Skeletal muscle satellite cell (primary cell): ENCODE data around the gene RSBN1L.
"Not testable (repeated sequence)": the region's sequence is repeated elsewhere in the genome, so short reads cannot be mapped to it uniquely, and the experiment has no call there.

Source experiments
- H3K27me3 ChIP-seq: 2 replicates; pipeline ENCODE4 v1.7.0; 2013; ENCODE audit warnings: low read length; ENCODE audit not compliant: control insufficient read depth, insufficient read depth
- H3K36me3 ChIP-seq: 2 replicates; pipeline ENCODE4 v1.7.0; 2013; ENCODE audit warnings: mild to moderate bottlenecking, control low read depth, low read length; ENCODE audit not compliant: insufficient read depth
- H3K4me1 ChIP-seq: 2 replicates; pipeline ENCODE4 v1.7.0; 2013; ENCODE audit warnings: low read length; ENCODE audit not compliant: control insufficient read depth, insufficient read depth
- H3K4me2 ChIP-seq: 2 replicates; pipeline ENCODE4 v1.7.0; 2013; ENCODE audit warnings: mild to moderate bottlenecking, low read length
- H3K4me3 ChIP-seq: 2 replicates; pipeline ENCODE4 v1.7.0; 2013; ENCODE audit warnings: low read length
- H3K9ac ChIP-seq: 2 replicates; pipeline ENCODE4 v1.7.0; 2013; ENCODE audit warnings: mild to moderate bottlenecking, low read depth, low read length, moderate library complexity
- H3K9me3 ChIP-seq: replicated peaks from 2 replicates; pipeline ENCODE4 v1.7.0; 2013; ENCODE audit warnings: mild to moderate bottlenecking, control low read depth, low read length

RSBN1L gene

DNA sequence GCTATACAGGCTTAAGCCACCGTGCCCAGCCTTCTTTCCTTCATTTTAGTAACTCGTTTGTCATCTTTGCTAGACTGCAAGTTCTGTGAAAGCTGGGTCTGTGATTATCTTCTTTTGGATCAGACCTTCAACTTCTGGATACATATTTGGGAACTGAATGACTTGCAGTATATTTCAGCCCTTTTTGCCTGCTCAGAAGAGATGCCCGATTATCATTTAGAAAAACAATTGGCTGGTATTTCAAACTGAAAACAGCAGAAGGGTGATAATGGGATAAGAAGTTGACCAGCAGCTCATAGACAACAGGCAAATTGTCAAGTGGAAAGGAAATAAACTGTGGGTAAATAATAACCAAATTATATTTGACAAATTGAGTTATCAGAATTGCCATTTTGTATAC lies 14.6 kb downstream of the RSBN1L start:
- H3K36me3 ChIP-seq = no peaks in the 10 kb centered on the region
- H3K4me2 ChIP-seq = no peak overlapping the region
- H3K9ac ChIP-seq = no peak overlapping the region
- H3K9me3 ChIP-seq = no peaks in the 10 kb centered on the region
- H3K4me3 ChIP-seq = no peak overlapping the region
- H3K27me3 ChIP-seq = no peaks in the 10 kb centered on the region
- H3K4me1 ChIP-seq = no peaks in the 10 kb centered on the region

DNA sequence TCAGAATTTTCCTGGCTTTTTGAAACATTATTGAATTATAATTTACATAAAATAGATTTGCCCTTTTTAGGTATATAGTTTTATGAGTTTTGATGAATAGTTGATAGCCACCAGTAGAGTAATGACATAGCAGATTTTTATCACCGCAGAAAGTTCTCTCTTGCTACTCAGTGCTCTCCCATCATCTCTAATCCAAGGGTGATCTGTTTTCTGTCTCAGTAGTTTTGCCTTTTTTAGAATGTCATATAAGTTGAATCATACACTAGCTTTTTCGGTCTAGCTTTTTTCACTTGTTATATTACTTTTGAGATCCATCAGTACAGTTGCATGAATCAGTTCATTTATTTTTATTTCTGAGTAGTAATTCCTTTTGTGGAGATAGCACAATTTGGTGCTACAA lies 17.9 kb downstream of the RSBN1L start:
- no peak overlapping the region for H3K4me2 ChIP-seq
- H3K27me3 ChIP-seq = no peaks in the 10 kb centered on the region
- no peak overlapping the region for H3K9ac ChIP-seq
- H3K36me3 ChIP-seq = no peaks in the 10 kb centered on the region
- no peak overlapping the region for H3K4me3 ChIP-seq
- H3K9me3 ChIP-seq = no peaks in the 10 kb centered on the region
- no peaks in the 10 kb centered on the region for H3K4me1 ChIP-seq

DNA sequence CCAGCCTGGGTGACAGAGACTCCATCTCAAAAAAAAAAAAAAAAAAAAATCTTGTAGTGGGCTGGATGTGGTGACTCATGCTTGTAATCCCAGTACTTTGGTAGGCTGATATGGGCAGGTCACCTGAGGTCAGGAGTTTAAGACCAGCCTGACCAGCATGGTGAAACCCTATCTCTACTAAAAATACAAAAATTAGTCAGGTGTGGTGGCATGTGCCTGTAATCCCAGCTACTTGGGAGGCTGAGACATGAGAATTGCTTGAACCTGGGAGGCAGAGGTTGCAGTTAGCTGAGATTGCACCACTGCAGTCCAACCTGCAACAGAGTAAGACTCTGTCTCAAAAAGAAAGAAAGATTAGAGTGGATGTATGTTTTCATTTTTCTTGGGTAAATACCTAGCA lies 18.7 kb downstream of the RSBN1L start:
- not testable (repeated sequence) for H3K36me3 ChIP-seq, H3K9ac ChIP-seq, H3K9me3 ChIP-seq, H3K4me2 ChIP-seq, H3K4me1 ChIP-seq, H3K27me3 ChIP-seq, H3K4me3 ChIP-seq

DNA sequence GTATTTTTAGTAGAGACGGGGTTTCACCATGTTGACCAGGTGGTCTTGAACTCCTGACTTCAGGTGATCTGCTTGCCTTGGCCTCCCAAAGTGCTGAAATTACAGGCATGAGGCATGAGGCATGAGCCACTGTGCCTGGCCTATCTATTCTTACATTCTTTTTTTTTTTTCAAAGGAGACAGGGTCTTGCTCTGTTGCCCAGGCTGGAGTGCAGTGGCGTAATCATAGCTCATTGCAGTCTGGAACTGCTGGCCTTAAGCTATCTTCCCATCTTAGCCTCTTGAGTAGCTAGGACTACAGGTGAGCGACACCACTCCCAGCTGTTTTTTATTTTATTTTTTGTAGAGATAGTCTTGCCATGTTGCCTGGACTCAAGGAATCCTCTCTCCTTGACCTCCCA lies 20.5 kb downstream of the RSBN1L start:
- no peak overlapping the region for H3K9ac ChIP-seq
- no peaks in the 10 kb centered on the region for H3K36me3 ChIP-seq
- H3K9me3 ChIP-seq = no peaks in the 10 kb centered on the region
- peaks cover 8% of the 10 kb centered on the region for H3K4me1 ChIP-seq
- no peak overlapping the region for H3K4me2 ChIP-seq
- H3K27me3 ChIP-seq = no peaks in the 10 kb centered on the region
- no peak overlapping the region for H3K4me3 ChIP-seq

DNA sequence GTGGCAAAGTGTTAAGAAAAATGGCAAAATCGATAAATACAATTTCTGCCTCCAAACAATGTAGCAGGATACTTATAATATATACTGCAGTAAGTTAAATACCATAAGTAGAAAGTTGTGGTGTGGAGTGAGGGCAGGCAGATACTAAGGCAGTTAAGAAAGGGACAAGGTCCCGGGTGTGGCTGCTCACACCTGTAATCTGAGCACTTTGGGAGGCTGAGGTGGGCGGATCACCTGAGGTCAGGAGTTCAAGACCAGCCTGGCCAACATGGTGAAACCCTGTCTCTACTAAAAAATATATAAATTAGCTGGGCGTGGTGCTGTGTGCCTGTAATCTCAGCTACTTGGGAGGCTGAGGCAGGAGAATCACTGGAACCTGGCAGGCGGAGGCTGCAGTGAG lies 21.3 kb downstream of the RSBN1L start:
- H3K4me1 ChIP-seq = not testable (repeated sequence)

DNA sequence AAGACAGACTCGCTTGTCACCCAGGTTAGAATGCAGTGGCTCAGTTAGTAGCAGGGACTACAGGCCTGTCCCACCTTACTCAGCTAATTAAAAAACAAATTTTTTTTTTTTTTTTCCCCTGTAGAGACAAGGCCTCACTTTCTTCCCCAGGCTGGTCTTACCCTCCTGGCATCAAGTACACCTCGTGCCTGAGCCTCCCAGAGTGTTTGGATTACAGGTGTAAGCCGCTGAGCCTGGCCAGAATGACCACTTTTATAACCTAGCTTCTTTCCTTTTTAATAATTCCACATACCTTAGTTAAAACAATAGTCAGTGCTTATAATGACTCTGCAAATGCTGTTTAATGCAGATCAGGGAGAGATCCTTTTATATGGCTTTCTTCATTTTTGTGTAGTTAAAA lies 31.3 kb downstream of the RSBN1L start:
- Histone ChIP-seq H3K4me2 (no peak overlapping the region), H3K9me3 (no peaks in the 10 kb centered on the region), H3K4me3 (no peak overlapping the region), H3K27me3 (no peaks in the 10 kb centered on the region), H3K4me1 (peaks cover 31% of the 10 kb centered on the region), H3K36me3 (no peaks in the 10 kb centered on the region), H3K9ac (no peak overlapping the region)

More for the DNA sequence above, 21.3 kb downstream of the RSBN1L start:
- not testable (repeated sequence) for H3K9ac ChIP-seq, H3K27me3 ChIP-seq, H3K4me2 ChIP-seq, H3K9me3 ChIP-seq, H3K36me3 ChIP-seq, H3K4me3 ChIP-seq

DNA sequence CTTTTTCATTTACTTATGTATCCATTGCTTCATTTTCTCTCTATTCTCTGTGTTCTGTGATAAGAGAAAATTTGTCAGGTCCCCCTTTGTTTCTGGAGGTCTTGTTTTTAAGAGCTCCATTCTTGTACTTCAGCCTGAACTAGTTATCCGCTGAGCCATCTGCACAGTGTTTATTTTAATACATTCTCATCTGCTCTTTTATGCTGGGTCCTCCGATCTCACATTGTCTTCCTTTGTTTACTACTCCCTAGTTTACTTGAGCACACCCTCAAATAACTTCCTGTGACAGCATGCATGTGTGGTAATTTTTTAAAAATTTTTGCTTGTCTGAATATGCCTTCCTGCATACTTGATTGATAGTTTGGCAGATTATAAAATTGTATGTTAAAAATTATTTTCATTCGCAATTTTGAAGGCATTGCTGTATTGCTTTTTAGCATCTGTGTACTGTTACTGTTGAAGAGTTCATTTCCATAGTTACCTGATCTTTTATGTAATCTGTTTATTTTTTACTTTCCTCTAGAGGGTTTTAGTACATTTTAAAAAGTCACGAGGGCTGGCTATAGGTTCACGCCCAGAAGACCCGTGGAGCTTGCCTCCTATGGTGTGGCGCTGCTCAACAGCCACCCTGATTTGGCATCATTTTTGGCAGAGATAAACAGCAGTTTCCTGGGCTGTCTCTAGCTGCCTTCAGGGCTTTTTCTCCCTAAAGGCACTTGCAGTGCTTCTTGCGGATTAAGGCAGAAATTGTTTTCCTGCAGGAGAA lies 31.9 kb downstream of the RSBN1L start:
- Histone ChIP-seq H3K9ac (no peak overlapping the region), H3K9me3 (no peaks in the 10 kb centered on the region), H3K4me2 (peak overlapping the region; percentile 46), H3K36me3 (no peaks in the 10 kb centered on the region), H3K27me3 (no peaks in the 10 kb centered on the region), H3K4me1 (peaks cover 31% of the 10 kb centered on the region), H3K4me3 (no peak overlapping the region)

DNA sequence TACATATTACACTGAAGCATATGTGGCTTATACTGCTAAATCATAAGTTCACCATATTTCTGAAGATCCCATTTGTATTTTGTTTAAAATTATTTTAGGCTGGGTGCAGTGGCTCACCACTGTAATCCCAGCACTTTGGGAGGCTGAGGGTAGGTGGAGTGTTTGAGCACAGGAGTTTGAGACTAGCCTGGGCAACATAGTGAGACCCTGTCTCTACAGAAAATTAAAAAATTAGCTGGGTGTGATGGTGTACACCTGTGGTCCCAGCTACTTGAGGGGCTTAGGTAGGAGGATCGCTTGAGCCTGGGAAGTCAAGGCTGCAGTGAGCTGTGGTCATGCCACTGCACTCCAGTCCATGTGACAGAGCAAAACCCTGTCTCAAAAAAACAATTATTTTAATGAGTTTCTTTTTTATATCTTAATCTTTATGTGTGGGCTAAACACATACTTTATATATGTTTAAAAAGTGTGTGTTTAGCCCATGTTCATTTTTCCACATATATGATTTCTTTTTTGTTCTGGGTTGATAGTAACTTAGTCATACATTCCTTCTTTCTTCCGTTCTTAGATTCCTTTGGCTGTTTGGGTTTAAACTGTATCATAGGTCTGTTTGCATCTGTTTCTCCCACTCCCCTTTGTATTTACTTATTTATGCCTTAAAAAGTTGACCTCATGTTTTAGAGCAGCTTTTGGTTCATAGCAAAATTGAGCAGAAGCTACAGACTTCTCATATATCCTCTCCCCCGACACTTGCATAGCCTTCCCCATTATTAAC lies 33.5 kb downstream of the RSBN1L start:
- Histone ChIP-seq H3K4me1 (peaks cover 34% of the 10 kb centered on the region), H3K9me3 (no peaks in the 10 kb centered on the region)

DNA sequence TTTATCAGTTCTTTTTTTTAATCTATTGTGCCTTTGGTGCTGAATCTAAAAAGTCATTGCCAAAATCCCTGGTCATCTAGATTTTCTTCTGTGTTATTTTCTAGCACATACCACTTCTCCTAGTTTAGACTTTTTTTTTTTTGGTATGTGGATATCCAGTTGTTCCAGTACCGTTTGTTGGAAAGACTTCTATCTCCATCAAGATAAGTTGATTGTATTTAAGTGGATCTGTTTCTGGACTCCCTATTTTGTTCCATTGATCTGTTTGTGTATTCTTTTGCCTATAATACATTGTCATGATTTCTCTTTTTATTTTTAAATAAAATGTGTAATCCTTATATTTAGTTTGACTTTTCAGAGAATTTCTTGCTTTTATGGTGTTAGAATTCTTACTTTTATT lies 35.5 kb downstream of the RSBN1L start:
- H3K27me3 ChIP-seq = no peaks in the 10 kb centered on the region
- no peak overlapping the region for H3K9ac ChIP-seq
- peaks cover 40% of the 10 kb centered on the region for H3K4me1 ChIP-seq
- H3K4me3 ChIP-seq = no peak overlapping the region
- no peaks in the 10 kb centered on the region for H3K9me3 ChIP-seq
- no peak overlapping the region for H3K4me2 ChIP-seq
- H3K36me3 ChIP-seq = no peaks in the 10 kb centered on the region

More for the DNA sequence above, 33.5 kb downstream of the RSBN1L start:
- Histone ChIP-seq H3K27me3 (no peaks in the 10 kb centered on the region), H3K9ac (no peak overlapping the region), H3K4me3 (no peak overlapping the region), H3K36me3 (no peaks in the 10 kb centered on the region), H3K4me2 (peak overlapping the region; percentile 43)

DNA sequence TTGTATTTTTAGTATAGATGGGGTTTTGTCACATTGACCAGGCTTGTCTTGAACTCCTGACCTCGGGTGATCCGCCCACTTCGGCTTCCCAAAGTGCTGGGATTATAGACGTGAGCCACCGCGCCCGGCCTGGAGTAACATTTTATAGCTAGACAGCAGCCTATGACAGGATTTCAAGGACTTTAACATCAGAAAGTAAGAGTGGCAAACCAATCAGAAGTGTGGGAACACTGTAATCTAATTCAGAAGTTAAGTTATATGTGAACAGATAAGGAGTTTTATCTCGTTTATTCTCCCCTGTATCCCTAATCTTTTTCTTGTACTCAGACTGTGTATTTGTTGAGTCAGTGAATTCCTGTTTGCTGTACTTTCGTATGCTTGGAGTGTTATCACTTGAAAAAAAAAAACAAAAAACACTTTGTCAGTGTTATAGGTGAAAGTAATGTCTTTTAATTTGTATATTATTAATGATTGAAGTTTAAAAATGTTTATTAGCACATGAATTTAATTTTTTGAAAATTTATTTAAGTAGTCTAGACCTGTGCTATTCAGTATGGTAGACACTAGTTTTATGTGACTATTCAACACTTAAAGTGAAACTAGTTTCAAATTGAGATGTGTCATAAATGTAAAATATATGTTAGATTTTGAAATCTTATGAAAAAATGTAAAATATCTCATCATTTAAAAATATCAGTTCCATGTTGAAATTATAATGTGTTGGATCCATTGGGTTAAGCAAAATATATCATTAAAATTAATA lies 38.6 kb downstream of the RSBN1L start:
- Histone ChIP-seq H3K27me3 (no peaks in the 10 kb centered on the region), H3K4me1 (peaks cover 16% of the 10 kb centered on the region), H3K4me2 (no peak overlapping the region), H3K36me3 (no peaks in the 10 kb centered on the region), H3K4me3 (no peak overlapping the region), H3K9me3 (no peaks in the 10 kb centered on the region), H3K9ac (no peak overlapping the region)

DNA sequence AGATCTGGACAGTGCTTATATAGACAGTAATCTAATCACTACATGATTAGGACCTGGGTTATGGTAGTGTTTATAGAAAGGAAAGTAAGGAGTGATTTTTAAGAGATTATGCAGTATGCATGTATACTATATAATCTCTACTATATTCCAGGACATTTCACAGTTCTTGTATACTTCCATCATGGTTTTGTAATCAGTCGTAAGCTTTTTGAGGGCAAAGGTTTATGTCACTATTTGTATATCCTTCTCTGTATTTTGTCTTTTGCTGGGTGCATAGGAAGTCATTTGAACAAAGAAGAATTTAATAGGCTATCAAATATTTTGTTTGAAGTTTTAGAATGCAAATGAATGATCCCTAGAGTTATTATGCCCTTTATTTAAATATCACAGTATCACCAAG lies 39.2 kb downstream of the RSBN1L start:
- H3K9me3 ChIP-seq = no peaks in the 10 kb centered on the region
- H3K4me2 ChIP-seq = no peak overlapping the region
- peaks cover 10% of the 10 kb centered on the region for H3K4me1 ChIP-seq
- H3K27me3 ChIP-seq = no peaks in the 10 kb centered on the region
- no peak overlapping the region for H3K4me3 ChIP-seq
- no peak overlapping the region for H3K9ac ChIP-seq
- H3K36me3 ChIP-seq = no peaks in the 10 kb centered on the region
